BJ (cell line): ENCODE data around the gene NOS1. TPM values are rescaled to one million over a fixed set of nuclear protein-coding genes. Genes with fewer than 3 reads are reported as not detected.

Experiments used
- CTCF ChIA-PET: fragments of 350-600 bp; formaldehyde crosslinking; extraction: SDS; loops from one replicate; lab custom pipeline; 2021; ENCODE audit warnings: antibody characterized with exemption, inconsistent platforms; lab: Yijun Ruan, JAX
- POLR2A ChIA-PET: fragments of 300-600 bp; sonication (Branson Sonifier 250); formaldehyde crosslinking; extraction: SDS; loops from one replicate; lab custom pipeline; 2021; ENCODE audit warnings: antibody characterized with exemption; lab: Charles Lee
- DNase-seq: peaks from one replicate; pipeline ENCODE4 v3.0.0-alpha.2; 2011; ENCODE audit warnings: low read depth
- H3K27me3 ChIP-seq: 2 replicates; pipeline ENCODE4 v1.6.0; 2011; ENCODE audit warnings: low read length; ENCODE audit not compliant: control insufficient read depth, insufficient read depth
- H3K36me3 ChIP-seq: 2 replicates; pipeline ENCODE4 v1.5.1; 2011; ENCODE audit warnings: low read length; ENCODE audit not compliant: control insufficient read depth, insufficient read depth
- H3K4me3 ChIP-seq: 2 replicates; pipeline ENCODE4 v1.5.1; 2011; ENCODE audit warnings: low read depth, mild to moderate bottlenecking, control low read depth, low read length
- polyA plus RNA-seq: library from polyadenylated mRNA; depleted of rRNA; stranded (reverse); fragments of >200 nt; gene quantifications from 2 replicates; pipeline ENCODE4 v1.2.3, GENCODE V29; 2011; rRNA removed
- TF ChIP-seq, protein P1 (sequence below): IDR thresholded peaks from 2 replicates; pipeline ENCODE4 v1.5.1; 2011; ENCODE audit warnings: low read depth, mild to moderate bottlenecking, control low read depth, inconsistent platforms, low read length, moderate library complexity; ENCODE audit not compliant: insufficient read depth

The NOS1 gene
- polyA plus RNA-seq, 1 experiment = not detected

DNA sequence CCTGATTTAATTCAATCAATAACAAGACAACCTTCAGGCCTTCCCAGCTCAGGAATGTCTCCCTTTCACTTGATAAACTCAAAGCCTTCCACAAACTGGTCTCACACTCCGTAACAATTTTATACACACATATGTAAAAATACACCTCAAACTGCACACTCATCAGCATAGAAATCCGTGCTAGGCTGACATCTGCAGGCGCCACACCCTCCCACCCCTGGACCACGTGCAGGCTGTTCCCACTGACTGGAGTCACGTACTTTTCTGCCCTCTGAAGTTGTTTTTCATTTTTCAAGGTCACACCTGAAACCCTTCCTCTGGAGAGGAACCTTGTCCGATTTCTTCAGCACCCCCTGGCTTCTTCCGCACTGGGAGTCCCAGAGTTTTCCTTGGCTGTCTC is 198.8 kb downstream of the NOS1 start:
- ChIA-PET CTCF (no interaction called here), POLR2A (no interaction called here)
- DNase-seq = no peak
- Histone ChIP-seq H3K36me3 (peaks cover 27% of the 10 kb centered on the region), H3K4me3 (no peak overlapping the region), H3K27me3 (no peaks in the 10 kb centered on the region)
- TF ChIP-seq, protein P1, sequence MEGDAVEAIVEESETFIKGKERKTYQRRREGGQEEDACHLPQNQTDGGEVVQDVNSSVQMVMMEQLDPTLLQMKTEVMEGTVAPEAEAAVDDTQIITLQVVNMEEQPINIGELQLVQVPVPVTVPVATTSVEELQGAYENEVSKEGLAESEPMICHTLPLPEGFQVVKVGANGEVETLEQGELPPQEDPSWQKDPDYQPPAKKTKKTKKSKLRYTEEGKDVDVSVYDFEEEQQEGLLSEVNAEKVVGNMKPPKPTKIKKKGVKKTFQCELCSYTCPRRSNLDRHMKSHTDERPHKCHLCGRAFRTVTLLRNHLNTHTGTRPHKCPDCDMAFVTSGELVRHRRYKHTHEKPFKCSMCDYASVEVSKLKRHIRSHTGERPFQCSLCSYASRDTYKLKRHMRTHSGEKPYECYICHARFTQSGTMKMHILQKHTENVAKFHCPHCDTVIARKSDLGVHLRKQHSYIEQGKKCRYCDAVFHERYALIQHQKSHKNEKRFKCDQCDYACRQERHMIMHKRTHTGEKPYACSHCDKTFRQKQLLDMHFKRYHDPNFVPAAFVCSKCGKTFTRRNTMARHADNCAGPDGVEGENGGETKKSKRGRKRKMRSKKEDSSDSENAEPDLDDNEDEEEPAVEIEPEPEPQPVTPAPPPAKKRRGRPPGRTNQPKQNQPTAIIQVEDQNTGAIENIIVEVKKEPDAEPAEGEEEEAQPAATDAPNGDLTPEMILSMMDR = no peak

DNA sequence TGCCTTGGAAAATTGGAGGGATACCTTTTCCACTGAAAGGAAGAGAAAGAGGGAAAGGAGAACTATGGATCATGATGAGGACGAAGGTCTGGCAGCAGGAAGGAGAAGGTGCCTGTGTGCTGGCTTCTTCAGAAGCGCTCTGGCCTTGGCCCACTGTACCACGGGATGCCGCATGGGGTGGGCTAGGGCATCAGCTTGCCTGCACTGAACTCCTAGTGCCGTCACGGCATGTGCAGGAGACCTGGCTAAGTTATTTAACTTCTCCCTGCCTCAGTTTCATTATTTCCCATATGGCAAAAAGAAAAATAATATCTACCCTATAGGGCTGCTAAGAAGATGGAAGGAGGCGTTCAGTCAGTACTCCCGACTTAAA is 199.3 kb downstream of the NOS1 start:
- Histone ChIP-seq H3K4me3 (no peak overlapping the region), H3K36me3 (peaks cover 29% of the 10 kb centered on the region)
- POLR2A ChIA-PET = no interaction called here

DNA sequence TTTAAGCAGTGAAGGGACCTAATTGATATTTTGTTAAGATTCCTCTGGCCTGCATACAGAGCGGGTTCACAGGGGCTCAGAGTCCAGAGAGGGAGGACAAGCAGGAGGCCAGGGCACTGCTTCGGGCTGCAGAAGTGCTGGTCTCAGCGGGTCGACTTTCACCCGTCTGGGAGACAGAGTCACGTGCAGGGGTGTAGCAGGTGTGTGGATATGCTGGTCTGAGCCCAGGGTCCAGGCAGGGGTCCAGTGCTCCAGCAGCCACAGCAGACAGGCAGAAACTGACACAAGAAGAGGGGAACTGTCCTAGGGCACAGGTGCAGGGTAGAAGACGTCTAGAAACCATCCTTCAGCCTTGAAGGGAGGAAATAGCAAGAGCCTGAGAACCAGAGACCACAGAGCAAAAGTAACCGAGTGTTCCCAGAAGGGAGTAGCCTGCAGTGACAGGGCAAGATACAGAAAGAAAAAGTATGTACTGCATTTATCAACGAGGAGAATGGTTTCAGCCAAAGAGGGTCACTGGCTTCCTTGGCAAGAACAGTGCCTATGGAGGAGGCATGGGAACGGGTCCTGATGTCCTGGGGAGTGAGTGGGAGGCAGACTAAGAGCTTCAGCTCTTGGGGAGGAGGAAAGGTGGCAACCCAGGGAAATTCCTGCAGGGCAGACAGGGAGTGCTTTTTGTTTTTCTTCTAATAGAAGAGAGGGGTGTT is 199.8 kb downstream of the NOS1 start:
- peaks cover 27% of the 10 kb centered on the region for H3K36me3 ChIP-seq
- POLR2A ChIA-PET = no interaction called here
- DNase-seq = no peak
- TF ChIP-seq, protein P1 = no peak
- H3K4me3 ChIP-seq = no peak overlapping the region
- no peaks in the 10 kb centered on the region for H3K27me3 ChIP-seq
- CTCF ChIA-PET = no interaction called here

More for the DNA sequence above, 199.3 kb downstream of the NOS1 start:
- CTCF ChIA-PET = no interaction called here
- TF ChIP-seq, protein P1 = no peak
- no peaks in the 10 kb centered on the region for H3K27me3 ChIP-seq
- DNase-seq = no peak

DNA sequence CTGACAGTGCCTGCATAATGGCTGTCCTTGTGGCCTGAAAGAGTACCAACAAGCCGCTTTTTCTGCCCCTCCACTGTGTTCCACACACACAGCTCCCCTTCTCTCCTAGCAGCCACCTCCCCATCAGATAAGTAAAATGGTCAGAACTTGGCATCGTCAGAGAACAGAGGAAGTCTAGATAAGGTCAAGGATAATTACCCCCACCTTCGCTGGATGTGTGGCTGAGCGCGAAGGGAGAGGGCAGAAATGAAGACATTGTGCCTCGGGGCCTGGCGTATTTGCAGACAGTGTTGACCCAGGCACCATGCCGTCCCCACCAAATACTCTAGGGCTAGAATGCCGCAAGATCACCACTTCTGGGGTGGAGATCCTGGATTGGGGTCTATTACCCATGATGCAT is 201.8 kb downstream of the NOS1 start:
- no peak for DNase-seq
- Histone ChIP-seq H3K4me3 (no peak overlapping the region), H3K27me3 (no peaks in the 10 kb centered on the region), H3K36me3 (peaks cover 29% of the 10 kb centered on the region)
- ChIA-PET CTCF (no interaction called here), POLR2A (no interaction called here)
- TF ChIP-seq, protein P1 = no peak

DNA sequence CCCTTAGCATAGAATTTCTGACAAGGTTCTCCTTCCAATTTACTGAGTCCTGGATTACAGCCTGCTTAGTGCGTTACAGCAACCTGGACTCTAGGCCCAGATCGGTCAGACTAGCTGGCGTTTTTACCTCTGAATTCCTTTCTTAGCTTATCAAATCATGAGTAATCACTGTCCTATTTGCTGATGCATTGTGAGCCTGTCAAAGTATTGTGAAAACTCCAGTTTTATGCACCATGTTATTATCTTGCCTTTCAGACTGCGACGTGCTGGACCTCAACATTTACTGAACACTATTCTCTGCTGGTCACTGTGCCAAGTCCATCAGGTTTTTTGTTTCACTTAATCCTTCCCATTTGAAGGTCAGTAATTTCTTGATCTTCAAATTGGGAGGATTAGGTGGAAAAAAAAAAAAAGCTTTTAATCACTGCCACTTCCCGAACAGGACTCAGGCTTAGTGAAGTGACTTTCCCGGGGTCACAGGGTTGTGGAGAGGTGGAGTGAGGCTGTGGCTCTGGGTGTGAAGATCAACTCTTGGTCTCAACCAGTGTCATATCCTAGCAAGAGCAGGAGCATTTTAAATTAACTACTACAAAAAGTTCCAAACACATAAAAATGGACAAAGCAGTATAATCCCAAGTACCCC is 202.4 kb downstream of the NOS1 start:
- TF ChIP-seq, protein P1 = no peak
- no peak overlapping the region for H3K4me3 ChIP-seq
- no peaks in the 10 kb centered on the region for H3K27me3 ChIP-seq
- POLR2A ChIA-PET = no interaction called here
- DNase-seq = no peak
- CTCF ChIA-PET = no interaction called here
- H3K36me3 ChIP-seq = peaks cover 27% of the 10 kb centered on the region

Other genes starting within 250 kb of the NOS1 start
- gene FBXO21, start 171.2 kb downstream of the NOS1 start, polyA plus RNA-seq = 28.9 and 29.8 TPM in 2 replicates